HepG2 (cell line): ENCODE measurements around the gene ST6GALNAC3. TPM values are rescaled to one million over a fixed set of nuclear protein-coding genes. Genes with fewer than 3 reads are reported as not detected.

Source experiments
- ATAC-seq: fragments of 200-7000 bp; cut with Tn5 transposase; 3 replicates; pipeline ENCODE4 v1.9.1; 2020; ENCODE audit warnings: mild to moderate bottlenecking, moderate library complexity
- BruUV-seq: library from RNA; stranded (reverse); fragments of 400-500 nt; replicated peaks from 2 replicates; lab custom pipeline; 2021; lab: Mats Ljungman, UMichigan
- CTCF ChIA-PET: fragments of 300-600 bp; formaldehyde crosslinking; extraction: SDS; loops from one replicate; lab custom pipeline; 2021; ENCODE audit warnings: low total read pairs, inconsistent platforms, low intra/inter-chr PET ratio; lab: Yijun Ruan, JAX
- POLR2A ChIA-PET: fragments of 350-600 bp; sonication (Branson Sonifier 250); formaldehyde crosslinking; loops from one replicate; lab custom pipeline; 2020; ENCODE audit warnings: antibody characterized with exemption, inconsistent platforms; lab: Yijun Ruan, JAX
- DNase-seq: peaks from one replicate; pipeline ENCODE4 v3.0.0-alpha.2; 2015; ENCODE audit warnings: low spot score
- FAIRE-seq: peaks from 3 replicates; lab custom pipeline; 2011; peaks lifted over from hg19 to GRCh38; lab: Jason Lieb, UNC
- H2AFZ ChIP-seq: one replicate; pipeline ENCODE4 v1.6.1; 2011; ENCODE audit warnings: low read length, inconsistent platforms
- H3K27ac ChIP-seq: fragments of 300-600 bp; 3 replicates; pipeline ENCODE4 v1.8.0; 2011; ENCODE audit warnings: mixed run types, mild to moderate bottlenecking, mixed read lengths, low read length, inconsistent platforms; ENCODE audit not compliant: insufficient read depth; ENCODE audit errors: extremely low read length
- H3K27me3 ChIP-seq, 2 experiments: fragments of 200-600 bp in 1 of 2; 2 replicates in 1 of 2; 3 replicates in 1 of 2; pipeline versions ENCODE4 v1.6.0 to v1.8.0; 2011; ENCODE audit warnings: low read length in 2 of 2, mild to moderate bottlenecking in 2 of 2, moderate library complexity in 2 of 2, inconsistent platforms in 1 of 2; ENCODE audit not compliant: insufficient read depth in 2 of 2, control insufficient read depth in 1 of 2
- H3K36me3 ChIP-seq, 2 experiments: fragments of 200-600 bp in 1 of 2; replicated peaks in 1 of 2; 2 replicates in 1 of 2; 3 replicates in 1 of 2; pipeline versions ENCODE4 v1.5.1 to v1.8.0; 2011; ENCODE audit warnings: low read length in 2 of 2, inconsistent platforms in 1 of 2; ENCODE audit not compliant: insufficient read depth in 2 of 2, control insufficient read depth in 1 of 2
- H3K4me1 ChIP-seq: 2 replicates; pipeline ENCODE4 v1.5.1; 2012; ENCODE audit warnings: low read length, inconsistent platforms; ENCODE audit not compliant: insufficient read depth
- H3K4me2 ChIP-seq: 2 replicates; pipeline ENCODE4 v1.6.0; 2011; ENCODE audit warnings: low read depth, low read length, inconsistent platforms
- H3K4me3 ChIP-seq, 3 experiments: fragments of 200-600 bp in 1 of 3; sonication (generic), shearing (Covaris generic) in 1 of 3; replicated peaks in 1 of 3; 2 replicates each; pipeline ENCODE4 v1.5.1; 2011 to 2016; ENCODE audit warnings: low read length in 3 of 3, inconsistent platforms in 2 of 3, low read depth in 2 of 3, mild to moderate bottlenecking in 2 of 3, control low read depth in 1 of 3, mixed read lengths in 1 of 3; ENCODE audit not compliant: insufficient read depth in 1 of 3
- H3K79me2 ChIP-seq: one replicate; pipeline ENCODE4 v1.6.1; 2011; ENCODE audit warnings: low read length, inconsistent platforms; ENCODE audit not compliant: insufficient read depth
- H3K9ac ChIP-seq: 2 replicates; pipeline ENCODE4 v1.6.0; 2011; ENCODE audit warnings: mild to moderate bottlenecking, low read depth, low read length, inconsistent platforms; ENCODE audit not compliant: insufficient read depth
- H3K9me3 ChIP-seq: 2 replicates; pipeline ENCODE4 v1.5.1; 2012; ENCODE audit warnings: mild to moderate bottlenecking, low read length
- H4K20me1 ChIP-seq: 2 replicates; pipeline ENCODE4 v1.6.0; 2011; ENCODE audit warnings: inconsistent platforms, mild to moderate bottlenecking, low read length, moderate library complexity; ENCODE audit not compliant: insufficient read depth
- HNRNPLL ChIP-seq: fragments of 200-400 bp; formaldehyde crosslinking; IDR thresholded peaks from 2 replicates; pipeline ENCODE4 v1.6.1; 2017; ENCODE audit warnings: mild to moderate bottlenecking, low read depth, low read length; ENCODE audit not compliant: poor library complexity, severe bottlenecking
- NFKB2 ChIP-seq: sonication (generic); formaldehyde crosslinking; IDR thresholded peaks from 2 replicates; pipeline ENCODE4 v1.4.0; 2020; ENCODE audit warnings: missing genetic modification reagents, borderline replicate concordance
- NR2F6 ChIP-seq, 2 experiments: IDR thresholded peaks; 2 replicates each; pipeline ENCODE4 v1.6.1; 2016; ENCODE audit warnings: antibody characterized with exemption in 1 of 2, mild to moderate bottlenecking in 1 of 2
- TSC22D2 ChIP-seq: sonication (generic); formaldehyde crosslinking; IDR thresholded peaks from 2 replicates; pipeline ENCODE4 v1.5.1; 2020; ENCODE audit warnings: missing genetic modification reagents, mild to moderate bottlenecking, borderline replicate concordance
- ZFP36 ChIP-seq: fragments of 150-350 bp; IDR thresholded peaks from 2 replicates; pipeline ENCODE4 v1.6.1; 2018; ENCODE audit warnings: borderline replicate concordance, low read length, low read depth; ENCODE audit not compliant: partially characterized antibody
- ZNF24 ChIP-seq: fragments of 450-650 bp; IDR thresholded peaks from 2 replicates; pipeline ENCODE4 v1.6.1; 2017; ENCODE audit warnings: antibody characterized with exemption, mild to moderate bottlenecking
- ZNF629 ChIP-seq: sonication (generic); formaldehyde crosslinking; conservative IDR thresholded peaks from 2 replicates; pipeline ENCODE4 v1.5.0; 2020; ENCODE audit warnings: missing genetic modification reagents
- ZZZ3 ChIP-seq: sonication (generic); formaldehyde crosslinking; IDR thresholded peaks from 2 replicates; pipeline ENCODE4 v1.4.0; 2020; ENCODE audit warnings: missing genetic modification reagents, mild to moderate bottlenecking, borderline replicate concordance
- WGBS: methylation state at CpG from one replicate; pipeline ENCODE4 v1.1.6; 2017; ENCODE audit warnings: low lambda C conversion rate; 5-methylcytosine and 5-hydroxymethylcytosine counted together
- in situ Hi-C: cut with HindIII; loops from 2 replicates; pipeline ENCODE4 v1.10.0; 2017; ENCODE audit warnings: low pct_unique_long_range_greater_than_20kb; ENCODE audit not compliant: extremely low pct_ligation_motif_present
- intact Hi-C: fragments of 100-400 bp; cut with micrococcal nuclease; formaldehyde crosslinking; loops from one replicate; pipeline ENCODE4 v1.10.0; 2022; ENCODE audit not compliant: unreplicated experiment
- polyA plus RNA-seq, 8 experiments: library from polyadenylated mRNA; depleted of rRNA in 3 of 8; stranded (reverse) in 7 of 8; unstranded in 1 of 8; fragments of >200 nt; fragmentation: Illumina TruSeq in 4 of 8; extraction: Trizol in 4 of 8; gene quantifications; 2 replicates each; pipeline versions ENCODE4 v1.2.1 to v1.2.3, GENCODE V29; 2011 to 2016; ENCODE audit warnings: low read depth in 4 of 8, missing spikeins in 1 of 8, mixed read lengths in 1 of 8; ENCODE audit not compliant: insufficient read depth in 1 of 8
- total RNA-seq, 5 experiments: library from RNA; depleted of rRNA; stranded (reverse); fragments of >200 nt; fragmentation: Illumina TruSeq; extraction: Trizol; gene quantifications; 2 replicates each; pipeline ENCODE4 v1.2.3, GENCODE V29; 2016; ENCODE audit warnings: low read depth in 1 of 5
- TF ChIP-seq, protein P1 (sequence below): sonication (generic); formaldehyde crosslinking; IDR thresholded peaks from 2 replicates; pipeline ENCODE4 v1.8.0; 2022; ENCODE audit warnings: mild to moderate bottlenecking, missing genetic modification reagents, moderate library complexity
- TF ChIP-seq, protein P2 (sequence below): sonication (generic); formaldehyde crosslinking; IDR thresholded peaks from 2 replicates; pipeline ENCODE4 v1.5.1; 2020; ENCODE audit warnings: mild to moderate bottlenecking, missing genetic modification reagents, moderate library complexity

ST6GALNAC3 gene
- total and polyA plus RNA-seq, 2 of the 13 experiments (the other 11 are each of a cell fraction or from before 2014, with no cell fraction given), result not detected

DNA sequence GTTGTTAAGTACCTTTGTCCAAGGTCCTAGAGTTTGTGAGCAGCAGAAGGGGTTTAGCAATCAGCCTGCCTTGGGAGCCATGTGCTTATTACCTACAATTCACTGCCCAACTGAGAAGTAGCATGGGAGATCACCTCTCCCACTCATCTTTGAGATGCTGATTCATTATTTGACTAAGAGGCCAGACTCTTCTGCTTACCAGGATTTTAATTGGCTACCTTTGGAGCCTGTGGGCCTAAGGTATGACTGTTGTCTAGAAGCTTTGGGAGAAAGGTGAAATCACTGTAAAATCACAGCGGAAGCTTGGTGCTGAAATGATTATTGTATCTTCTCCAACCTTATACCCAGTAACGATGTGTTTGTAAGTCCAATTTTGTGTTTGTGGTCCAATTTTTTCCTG, 213.4 kb downstream of the ST6GALNAC3 start:
- FAIRE-seq (no peak), ATAC-seq (no peak), DNase-seq (no peak)
- H3K27me3 ChIP-seq, result no peaks in the 10 kb centered on the region
- no TSS peak for BruUV-seq
- H3K4me1 ChIP-seq, result no peaks in the 10 kb centered on the region
- H3K9ac ChIP-seq, result no peak overlapping the region
- H3K36me3 ChIP-seq, result no peaks in the 10 kb centered on the region
- no peak overlapping the region for H2AFZ ChIP-seq
- POLR2A ChIA-PET, result no interaction called here
- WGBS, result 50% methylated on average over 2 of the region's 2 CpGs
- H4K20me1 ChIP-seq, result no peaks in the 10 kb centered on the region
- CTCF ChIA-PET, result no interaction called here
- H3K4me2 ChIP-seq, result no peak overlapping the region
- no peak overlapping the region for H3K27ac ChIP-seq
- no peaks in the 10 kb centered on the region for H3K9me3 ChIP-seq
- in situ Hi-C loops, result no loop called here
- no peaks in the 10 kb centered on the region for H3K79me2 ChIP-seq
- no peak for TF ChIP-seq ZNF629
- TF ChIP-seq, protein P1, sequence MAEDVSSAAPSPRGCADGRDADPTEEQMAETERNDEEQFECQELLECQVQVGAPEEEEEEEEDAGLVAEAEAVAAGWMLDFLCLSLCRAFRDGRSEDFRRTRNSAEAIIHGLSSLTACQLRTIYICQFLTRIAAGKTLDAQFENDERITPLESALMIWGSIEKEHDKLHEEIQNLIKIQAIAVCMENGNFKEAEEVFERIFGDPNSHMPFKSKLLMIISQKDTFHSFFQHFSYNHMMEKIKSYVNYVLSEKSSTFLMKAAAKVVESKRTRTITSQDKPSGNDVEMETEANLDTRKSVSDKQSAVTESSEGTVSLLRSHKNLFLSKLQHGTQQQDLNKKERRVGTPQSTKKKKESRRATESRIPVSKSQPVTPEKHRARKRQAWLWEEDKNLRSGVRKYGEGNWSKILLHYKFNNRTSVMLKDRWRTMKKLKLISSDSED (CRISPR knock-in tag), result no peak
- intact Hi-C loops, result no loop called here
- H3K4me3 ChIP-seq, result no peak overlapping the region

DNA sequence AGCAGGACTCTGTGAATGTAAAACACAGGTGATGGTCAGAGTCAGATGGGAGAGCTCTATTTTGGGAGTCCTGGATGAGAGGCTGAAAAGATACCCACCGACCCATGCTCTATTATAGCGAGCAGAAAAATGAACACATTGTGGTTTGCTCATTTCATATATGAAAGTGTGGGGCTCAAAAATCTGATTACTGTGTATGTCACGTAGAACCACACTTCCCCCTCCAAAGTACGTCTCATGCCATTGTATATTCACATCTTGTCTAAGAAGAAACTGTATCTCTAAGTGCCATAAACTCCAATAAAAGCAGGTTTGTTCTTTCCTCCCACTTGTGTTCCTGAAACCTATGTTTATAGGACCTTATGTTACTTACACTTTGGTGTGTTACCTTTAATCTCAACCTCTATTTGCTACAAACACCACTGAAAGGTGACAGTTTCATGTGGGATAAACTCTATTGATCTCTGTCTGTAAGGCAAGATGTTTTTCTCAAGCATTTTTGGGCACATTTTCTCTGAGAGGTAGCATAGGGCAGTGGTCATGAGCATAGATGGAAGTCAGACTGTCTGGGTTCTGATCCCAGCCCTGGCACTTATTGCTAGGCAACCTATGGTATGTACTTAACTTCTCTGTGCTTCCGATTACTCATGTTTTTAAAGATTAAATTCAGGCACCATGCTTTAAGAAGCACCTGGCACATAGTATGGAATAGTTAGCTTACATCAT, 214.4 kb downstream of the ST6GALNAC3 start:
- POLR2A ChIA-PET, result no interaction called here
- 3% methylated on average over 5 of the region's 5 CpGs for WGBS
- TF ChIP-seq NFKB2 (CRISPR knock-in tag) (no peak), ZNF24 (no peak), NR2F6 (IDR thresholded peaks at IDR 0.05) (no peak), NR2F6 (CRISPR knock-in tag; IDR thresholded peaks at IDR 0.05) (no peak), TSC22D2 (CRISPR knock-in tag) (no peak), HNRNPLL (no peak), ZFP36 (no peak), ZZZ3 (CRISPR knock-in tag) (no peak)
- TF ChIP-seq, protein P2, sequence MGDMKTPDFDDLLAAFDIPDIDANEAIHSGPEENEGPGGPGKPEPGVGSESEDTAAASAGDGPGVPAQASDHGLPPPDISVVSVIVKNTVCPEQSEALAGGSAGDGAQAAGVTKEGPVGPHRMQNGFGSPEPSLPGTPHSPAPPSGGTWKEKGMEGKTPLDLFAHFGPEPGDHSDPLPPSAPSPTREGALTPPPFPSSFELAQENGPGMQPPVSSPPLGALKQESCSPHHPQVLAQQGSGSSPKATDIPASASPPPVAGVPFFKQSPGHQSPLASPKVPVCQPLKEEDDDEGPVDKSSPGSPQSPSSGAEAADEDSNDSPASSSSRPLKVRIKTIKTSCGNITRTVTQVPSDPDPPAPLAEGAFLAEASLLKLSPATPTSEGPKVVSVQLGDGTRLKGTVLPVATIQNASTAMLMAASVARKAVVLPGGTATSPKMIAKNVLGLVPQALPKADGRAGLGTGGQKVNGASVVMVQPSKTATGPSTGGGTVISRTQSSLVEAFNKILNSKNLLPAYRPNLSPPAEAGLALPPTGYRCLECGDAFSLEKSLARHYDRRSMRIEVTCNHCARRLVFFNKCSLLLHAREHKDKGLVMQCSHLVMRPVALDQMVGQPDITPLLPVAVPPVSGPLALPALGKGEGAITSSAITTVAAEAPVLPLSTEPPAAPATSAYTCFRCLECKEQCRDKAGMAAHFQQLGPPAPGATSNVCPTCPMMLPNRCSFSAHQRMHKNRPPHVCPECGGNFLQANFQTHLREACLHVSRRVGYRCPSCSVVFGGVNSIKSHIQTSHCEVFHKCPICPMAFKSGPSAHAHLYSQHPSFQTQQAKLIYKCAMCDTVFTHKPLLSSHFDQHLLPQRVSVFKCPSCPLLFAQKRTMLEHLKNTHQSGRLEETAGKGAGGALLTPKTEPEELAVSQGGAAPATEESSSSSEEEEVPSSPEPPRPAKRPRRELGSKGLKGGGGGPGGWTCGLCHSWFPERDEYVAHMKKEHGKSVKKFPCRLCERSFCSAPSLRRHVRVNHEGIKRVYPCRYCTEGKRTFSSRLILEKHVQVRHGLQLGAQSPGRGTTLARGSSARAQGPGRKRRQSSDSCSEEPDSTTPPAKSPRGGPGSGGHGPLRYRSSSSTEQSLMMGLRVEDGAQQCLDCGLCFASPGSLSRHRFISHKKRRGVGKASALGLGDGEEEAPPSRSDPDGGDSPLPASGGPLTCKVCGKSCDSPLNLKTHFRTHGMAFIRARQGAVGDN (CRISPR knock-in tag), result no peak

More for the DNA sequence above, 214.4 kb downstream of the ST6GALNAC3 start:
- Histone ChIP-seq H3K4me3 (no peak overlapping the region), H2AFZ (no peak overlapping the region), H3K36me3 (no peaks in the 10 kb centered on the region), H4K20me1 (no peaks in the 10 kb centered on the region), H3K4me2 (no peak overlapping the region), H3K4me1 (no peaks in the 10 kb centered on the region), H3K27ac (no peak overlapping the region), H3K9me3 (no peaks in the 10 kb centered on the region), H3K79me2 (no peaks in the 10 kb centered on the region), H3K27me3 (no peaks in the 10 kb centered on the region), H3K9ac (no peak overlapping the region)
- ATAC-seq (no peak), DNase-seq (no peak), FAIRE-seq (no peak)
- intact Hi-C loops, result no loop called here
- CTCF ChIA-PET, result no interaction called here
- in situ Hi-C loops, result no loop called here
- no TSS peak for BruUV-seq
